Activated CD8-positive, alpha-beta memory T cell treated with anti-CD3 and anti-CD28 coated beads, Interleukin-2, amount 50 U/mL, for 1 hour (primary cell): ENCODE measurements around the gene ENPP1.

Experiments
- DNase-seq: peaks from one replicate; pipeline ENCODE4 v3.0.0-alpha.2; 2020; ENCODE audit errors: extremely low read depth

The ENPP1 gene

DNA sequence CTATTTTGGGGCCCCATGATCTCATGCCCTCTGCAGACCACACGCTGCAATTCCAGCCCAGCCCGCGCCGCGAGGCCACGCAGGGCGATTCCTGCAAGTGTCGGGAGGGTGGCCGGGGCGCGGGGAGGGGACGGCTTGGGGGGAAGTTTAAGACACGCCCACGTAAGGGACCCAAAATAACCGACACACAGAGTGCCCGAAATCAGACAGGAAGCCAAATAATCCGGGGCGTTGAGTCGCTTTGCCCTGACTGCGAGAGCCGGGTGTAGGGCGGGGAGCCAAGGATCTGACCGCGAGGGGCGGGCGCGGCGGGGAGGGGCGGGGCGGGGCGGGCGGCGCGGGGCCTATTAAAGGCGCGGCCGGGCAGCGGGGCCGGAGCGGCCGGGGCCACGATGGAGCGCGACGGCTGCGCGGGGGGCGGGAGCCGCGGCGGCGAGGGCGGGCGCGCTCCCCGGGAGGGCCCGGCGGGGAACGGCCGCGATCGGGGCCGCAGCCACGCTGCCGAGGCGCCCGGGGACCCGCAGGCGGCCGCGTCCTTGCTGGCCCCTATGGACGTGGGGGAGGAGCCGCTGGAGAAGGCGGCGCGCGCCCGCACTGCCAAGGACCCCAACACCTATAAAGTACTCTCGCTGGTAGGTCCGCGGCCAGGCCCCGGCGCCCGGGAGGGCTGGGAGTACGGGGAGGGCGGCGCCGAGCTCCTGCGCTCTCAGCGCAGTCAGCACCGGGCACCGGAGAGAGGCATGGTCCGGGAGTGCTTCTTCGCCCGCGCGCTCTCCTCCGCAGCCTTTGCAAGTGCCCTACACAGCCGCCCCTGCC, at the start of gene ENPP1:
Gene ENPP1 (plus strand): TSS at position 377 of the 816 bp plus-strand sequence. CDS start 16 bp downstream, at position 393.
- peak; percentile 4 for DNase-seq

DNA sequence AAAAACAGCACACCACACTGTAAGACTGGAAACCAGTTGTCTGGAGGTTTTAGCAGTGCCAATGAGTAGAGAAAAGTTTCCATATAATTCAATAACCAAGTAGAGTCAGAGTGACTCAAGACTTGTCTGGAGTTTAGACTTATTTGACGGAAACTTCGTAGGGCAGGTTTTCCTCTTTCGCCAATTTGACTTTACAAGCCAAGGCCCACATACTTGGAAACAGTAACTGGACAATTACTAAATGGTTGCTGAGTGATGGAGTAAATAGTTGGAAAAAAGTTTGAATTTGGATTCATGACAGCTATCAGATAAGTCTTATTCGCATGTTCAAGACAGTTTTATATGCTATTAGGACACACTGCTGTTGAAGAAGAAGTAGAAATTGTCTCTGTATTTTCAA, 48.9 kb upstream of the ENPP1 start:
- DNase-seq, result no peak

DNA sequence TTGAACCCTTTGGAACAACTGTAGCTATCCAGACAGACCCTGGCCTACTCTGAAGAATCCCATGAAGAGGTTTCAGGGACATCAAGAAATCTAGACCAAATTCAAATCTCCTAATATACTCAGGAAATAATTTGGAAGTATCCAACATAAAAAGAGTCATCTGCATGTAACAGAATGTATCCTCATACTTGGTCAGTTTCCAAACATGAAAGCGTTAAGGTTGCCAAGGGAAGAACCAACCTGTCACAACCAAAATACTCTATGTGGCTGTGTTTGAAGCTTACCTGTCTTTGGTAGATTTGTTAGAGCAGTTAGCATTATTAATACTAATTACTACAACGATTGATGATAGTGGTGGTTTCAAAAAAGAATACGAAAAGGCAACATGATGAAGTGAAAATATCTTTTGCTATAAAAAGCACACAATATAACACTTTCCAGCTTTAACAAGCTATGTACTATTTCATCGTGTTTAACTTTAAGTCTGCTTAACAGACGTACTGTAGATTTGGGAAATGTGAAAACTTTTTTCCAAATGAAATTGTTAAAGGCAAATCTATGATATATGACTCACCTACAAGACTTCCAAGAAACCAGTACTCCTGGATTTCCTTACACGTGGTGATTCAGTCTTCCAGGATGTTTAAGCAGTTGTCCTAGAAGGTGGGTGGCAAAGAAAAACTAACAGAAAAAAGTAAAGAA, 46.6 kb upstream of the ENPP1 start:
- no peak for DNase-seq

DNA sequence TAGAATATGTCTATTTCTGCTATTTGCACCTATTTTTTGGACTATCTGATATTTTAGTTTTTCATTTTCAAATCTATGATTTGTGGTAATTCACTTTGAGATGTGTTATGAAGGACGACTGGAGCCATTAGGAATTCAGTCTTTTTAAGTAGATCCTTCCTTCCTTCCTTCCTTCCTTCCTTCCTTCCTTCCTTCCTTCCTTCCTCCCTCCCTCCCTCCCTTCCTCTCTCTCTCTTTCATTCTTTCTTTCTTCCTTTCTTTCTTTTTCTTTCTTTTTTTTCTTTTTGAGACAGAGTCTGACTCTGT, 46.1 kb upstream of the ENPP1 start:
- DNase-seq, result no peak

DNA sequence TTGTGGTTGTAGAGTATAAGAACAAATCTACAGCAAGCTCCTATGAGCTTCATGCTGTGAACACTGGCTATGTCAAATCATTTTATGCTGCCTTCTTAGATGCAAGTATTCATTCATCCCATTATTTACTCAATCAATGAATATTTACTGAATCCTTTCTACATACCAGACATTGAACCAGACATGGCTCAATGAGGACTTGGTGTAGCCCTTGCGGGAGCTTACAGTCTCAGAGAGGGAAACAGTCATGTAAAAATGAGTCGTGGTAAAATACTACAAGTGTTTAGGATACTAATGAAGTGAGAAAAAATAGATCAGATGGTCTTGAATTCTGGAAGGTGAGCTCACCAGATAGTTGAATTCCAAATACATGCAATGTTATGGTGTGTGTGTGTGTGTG, 44.8 kb upstream of the ENPP1 start:
- no peak for DNase-seq

DNA sequence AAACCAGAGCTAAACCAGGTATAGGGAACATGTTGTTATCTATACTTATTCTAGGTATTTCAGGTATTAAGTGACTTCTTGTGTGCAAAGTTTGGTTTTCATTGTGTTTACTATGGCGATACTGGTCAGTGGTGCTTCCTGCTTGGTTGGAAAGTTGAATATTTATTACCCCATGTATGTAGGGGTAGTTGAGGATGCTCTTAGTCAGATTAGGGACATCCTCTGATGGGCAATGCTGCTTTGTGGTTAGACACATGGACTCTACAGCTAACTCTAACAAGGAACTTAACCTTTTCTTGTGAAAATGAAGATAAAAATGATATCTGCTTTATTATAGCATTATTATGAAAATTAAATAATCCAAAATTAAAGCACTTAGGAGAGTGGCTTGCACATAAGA, 44.1 kb upstream of the ENPP1 start:
- no peak for DNase-seq

DNA sequence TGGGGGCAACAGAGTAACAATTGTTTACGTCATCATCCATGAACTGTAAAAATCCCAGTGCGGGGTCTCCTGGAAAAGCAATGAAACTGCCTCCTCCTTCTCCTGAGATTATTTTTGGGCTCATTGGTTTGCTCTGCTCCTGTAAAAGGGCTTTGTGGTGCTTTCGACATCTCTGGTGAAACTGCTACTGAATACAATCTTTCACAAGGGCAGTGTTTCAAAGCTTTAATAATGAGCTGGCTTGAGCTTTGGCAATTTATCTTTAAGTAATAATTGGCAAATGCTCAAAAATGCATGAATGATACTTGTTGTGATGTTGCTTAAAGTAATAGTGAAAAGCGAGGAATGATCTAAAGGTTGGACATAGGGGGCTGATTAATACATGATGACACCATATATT, 43.5 kb upstream of the ENPP1 start:
- no peak for DNase-seq

DNA sequence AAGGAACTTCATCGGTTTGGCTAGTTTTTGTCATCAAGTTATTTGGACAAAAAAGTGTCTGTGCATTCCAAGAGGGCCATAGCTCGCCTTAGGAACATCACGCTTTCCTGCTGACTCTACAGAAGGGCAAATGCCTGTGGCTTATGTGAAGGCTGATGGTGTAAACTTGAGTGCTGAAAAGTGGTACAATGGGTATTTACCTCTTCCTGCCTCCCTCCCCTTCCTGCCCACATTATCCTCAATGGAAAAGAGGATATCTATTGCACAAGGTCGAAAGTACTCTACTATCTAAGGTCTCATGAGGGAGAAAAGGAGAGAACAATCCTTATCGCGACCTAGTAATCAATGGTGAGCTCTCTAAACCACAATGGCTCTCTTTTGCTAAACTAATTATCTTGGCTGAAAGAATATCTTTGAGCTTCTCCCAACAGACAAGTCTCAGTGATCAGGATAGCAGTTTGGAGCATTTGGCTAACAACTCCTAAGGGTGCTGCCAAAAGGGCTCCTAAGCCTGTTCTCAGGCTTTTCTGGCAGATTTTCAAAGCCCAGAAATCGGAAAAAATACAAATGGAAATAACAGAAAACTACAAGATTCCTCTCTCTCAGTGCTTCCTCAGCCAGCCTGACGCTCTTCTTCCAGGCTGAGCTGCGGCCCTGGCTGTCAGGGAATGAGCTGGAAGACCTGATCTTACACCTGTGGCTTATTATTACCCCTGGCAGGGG, 42.6 kb upstream of the ENPP1 start:
- no peak for DNase-seq

DNA sequence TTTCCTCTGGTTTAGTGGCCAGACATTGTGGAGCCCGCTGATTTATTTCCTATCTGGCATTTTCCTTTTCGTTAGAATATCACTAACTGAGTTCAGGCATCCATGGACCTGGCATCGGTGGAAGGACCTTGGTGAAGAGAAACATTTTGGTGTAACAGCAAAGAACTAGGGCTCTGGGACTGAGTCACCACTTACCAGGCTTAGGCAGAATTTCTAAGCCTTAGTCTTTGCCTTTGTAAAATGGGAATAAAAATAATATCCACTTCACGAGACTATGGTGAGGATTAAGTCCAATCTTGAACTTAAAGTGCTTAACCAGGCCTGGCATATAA, 42.0 kb upstream of the ENPP1 start:
- no peak for DNase-seq

DNA sequence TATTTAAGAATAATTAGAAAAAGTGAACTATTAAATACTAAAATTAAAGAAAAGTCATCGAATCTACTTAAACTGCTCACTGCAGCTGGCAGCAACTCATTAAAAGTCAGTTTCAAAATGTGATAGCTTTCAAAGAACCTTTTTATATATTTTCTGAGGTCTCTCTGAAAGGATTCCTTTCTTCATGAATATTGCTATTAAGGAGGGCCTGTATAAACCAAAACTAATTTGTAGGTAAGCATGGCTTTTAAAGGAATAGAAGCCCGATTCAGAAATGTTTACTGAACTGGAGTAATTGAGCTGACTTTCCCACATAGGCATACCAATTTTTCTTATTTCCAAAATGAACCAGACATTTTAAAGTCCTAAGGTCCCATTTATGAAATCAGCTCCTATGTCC, 41.2 kb upstream of the ENPP1 start:
- DNase-seq, result no peak

DNA sequence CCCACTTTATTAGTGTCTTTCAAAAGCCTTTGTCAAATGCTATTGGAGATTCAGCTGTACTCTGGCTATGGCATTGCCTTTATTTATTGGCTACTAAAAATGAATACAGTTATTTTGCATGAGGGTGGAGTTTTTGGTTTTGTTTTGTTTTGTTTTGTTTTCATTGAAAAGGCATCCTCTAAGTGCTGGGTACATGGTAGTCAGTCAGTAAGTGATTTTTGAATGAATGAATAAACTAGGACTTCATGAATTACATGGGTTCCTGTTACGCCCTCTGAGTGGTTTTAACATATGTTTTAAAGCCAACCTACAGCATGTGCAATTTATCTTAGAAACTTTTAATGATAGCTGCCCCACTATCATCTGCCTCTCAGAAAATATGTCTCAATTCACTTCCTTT, 38.9 kb upstream of the ENPP1 start:
- no peak for DNase-seq

DNA sequence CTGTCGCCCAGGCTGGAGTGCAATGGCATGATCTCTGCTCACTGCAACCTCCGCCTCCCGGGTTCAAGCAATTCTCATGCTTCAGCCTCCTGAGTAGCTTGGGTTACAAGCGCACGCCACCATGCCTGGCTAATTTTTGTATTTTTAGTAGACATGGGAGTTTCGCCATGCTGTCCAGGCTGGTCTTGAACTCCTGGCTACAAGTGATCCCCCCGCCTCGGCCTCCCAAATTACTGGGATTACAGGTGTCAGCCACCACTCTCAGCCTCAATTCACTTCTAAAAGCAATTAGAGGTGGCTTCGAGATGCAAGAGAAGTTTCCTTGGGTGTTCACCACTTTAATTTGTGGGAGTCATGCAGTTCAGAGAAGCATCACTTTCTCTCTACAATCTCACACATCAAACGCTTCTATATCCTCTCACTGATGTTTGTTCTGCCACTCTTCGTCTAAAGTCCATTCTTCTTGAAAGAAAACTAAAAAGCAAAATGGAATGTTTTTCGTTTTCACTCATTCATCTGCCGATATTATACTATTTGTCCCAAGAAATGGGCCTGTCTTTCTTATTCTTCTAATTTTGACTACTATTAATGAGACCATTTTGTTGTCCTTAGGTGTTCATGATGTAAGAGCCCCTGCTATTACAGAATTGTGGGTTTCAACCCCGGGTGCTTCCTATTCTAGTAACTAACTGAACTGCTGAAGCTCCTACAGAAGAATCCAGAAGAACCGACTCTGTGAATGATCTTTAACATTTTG, 38.3 kb upstream of the ENPP1 start:
- DNase-seq, result no peak

DNA sequence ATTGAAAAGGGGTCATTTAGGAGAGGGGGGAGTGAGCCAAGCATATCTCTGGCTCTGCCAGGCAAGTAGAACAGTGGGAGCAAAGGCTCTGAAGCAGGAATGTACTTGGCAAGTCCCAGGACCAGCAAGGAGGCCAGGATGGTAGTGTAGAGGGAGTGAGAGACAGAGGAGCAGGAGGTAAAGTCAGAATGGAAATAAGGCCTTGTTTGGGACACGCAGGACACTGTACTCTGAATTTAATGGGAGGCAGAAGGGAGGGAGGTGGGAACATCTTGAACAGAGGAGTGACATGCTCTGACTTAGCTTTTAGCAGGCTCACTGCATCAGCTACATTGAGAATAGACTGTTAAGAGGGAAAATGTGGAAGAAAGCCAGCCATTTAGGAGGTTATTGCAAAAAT, 37.0 kb upstream of the ENPP1 start:
- no peak for DNase-seq

DNA sequence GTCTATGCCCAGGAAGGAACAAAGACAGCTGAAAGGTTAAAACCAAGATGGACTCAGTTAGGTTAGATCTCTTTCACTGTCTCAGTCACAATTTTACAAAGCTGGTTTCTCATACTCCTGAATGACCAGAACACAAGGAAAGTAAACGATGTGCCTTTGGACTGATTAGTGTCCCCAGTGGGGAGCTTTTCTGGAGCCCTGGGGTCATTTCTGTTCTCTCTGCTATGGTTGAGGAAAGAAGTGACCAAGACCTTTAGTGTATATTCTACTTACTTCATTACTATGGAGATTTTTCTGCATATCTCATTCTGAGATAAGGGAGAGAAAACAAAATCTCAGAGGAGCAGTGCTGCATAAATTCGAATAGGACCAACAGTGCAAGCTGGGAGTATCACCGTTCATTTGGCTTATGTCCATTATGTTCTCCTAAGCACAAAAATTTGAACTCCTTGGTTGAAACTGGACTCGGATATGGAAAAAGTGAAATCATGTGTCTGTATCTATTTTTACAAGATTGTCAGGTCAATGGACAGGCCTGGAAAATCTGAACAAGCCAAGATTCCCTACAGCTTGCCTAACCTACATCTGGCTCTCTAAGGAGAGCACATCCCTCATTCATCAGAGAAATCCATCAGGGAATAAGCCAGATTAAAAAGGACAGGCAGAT, 34.4 kb upstream of the ENPP1 start:
- DNase-seq, result no peak

DNA sequence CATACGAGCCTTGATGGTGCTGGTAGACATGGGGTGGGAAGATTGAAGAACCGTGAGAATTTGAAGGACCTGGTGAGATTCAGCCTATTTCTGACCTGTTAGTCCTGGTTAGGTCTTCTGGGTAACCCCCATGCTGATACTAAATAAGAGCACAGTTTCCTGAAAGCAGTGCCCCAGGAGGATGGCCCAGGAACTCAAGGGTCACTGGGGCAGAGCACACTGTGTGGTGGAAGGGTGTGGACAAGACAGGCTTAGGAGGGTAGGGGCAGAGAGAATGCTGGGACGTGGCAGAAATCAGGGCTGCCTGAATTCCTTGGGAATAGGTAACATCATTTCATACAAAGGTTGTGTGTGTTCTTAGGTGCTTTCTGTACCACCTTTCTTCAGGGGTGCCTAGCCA, 31.9 kb upstream of the ENPP1 start:
- no peak for DNase-seq

DNA sequence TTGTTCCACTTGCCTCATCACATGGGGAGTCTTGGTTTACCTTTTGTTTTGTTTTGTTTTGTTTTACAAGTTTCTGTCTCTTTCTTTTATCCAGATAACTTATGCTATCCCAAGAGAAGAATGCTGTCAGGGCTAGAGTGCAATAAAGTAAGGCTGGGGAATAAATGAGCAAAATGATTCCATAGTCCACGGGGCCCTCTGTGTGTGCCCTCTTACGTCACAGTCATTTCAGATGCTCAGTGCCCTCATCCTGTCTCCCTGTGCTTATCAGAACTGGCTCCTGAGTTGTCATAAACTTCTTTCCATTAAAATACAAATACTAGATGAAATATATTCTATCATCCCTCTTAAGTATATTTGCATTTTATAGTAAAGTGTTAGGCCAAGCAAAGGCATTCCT, 30.8 kb upstream of the ENPP1 start:
- DNase-seq, result no peak

DNA sequence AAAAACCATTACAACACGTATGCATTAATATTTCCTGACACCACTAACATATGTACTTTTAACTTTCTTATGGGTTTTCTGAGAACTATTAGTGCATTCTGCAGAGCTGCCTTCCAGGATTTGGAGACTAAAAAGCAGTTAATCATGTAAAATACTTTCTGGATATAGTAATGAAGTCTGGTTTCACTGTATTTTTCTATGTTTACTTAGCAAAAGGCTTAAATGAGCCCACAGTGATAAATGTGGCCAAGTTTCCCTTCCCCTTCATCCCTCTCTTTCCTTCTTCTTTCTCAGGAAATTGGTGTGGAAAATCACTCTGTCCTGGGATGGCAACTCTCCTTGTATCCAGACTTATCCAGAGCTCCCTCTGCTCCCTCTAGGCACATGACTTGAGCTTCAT, 29.7 kb upstream of the ENPP1 start:
- DNase-seq, result no peak

DNA sequence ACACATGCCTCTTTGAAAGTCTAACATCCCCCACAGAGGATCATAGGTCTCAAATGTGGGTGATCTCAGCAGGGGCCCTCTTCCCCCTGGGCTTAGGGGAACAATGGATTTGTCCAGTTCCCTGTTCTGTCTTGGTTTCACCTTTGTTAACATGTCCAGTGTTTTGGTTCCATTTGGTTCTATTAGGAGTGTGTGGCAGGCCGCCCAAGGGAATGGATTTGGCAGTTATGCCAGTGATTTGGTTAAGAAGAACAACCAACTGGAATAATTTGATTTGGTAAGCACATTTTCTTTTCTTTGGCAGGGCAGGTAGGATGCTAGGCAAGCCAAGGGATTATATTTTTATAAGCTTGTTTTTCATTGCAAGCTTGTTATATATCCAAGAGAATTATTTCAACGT, 28.5 kb upstream of the ENPP1 start:
- DNase-seq, result no peak

DNA sequence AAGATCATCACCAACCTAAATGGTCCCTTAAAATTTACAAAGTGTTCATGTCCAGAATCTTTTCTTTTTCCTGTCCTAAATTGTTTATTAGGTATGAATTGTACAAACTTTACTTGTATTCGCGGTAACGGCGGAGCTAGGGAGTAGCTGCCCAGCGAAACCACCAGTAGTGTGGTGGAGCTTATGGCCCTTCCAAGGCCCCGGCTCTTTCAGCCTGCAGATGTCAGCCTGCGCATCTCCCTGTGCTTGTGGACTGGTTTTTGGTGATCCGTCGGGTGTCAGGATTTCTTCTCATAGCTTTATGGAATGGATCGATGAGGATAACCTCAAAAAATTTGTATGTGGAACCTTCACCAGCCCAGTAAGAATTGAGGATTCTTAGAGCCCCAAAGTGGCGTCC, 27.2 kb upstream of the ENPP1 start:
- DNase-seq, result no peak

DNA sequence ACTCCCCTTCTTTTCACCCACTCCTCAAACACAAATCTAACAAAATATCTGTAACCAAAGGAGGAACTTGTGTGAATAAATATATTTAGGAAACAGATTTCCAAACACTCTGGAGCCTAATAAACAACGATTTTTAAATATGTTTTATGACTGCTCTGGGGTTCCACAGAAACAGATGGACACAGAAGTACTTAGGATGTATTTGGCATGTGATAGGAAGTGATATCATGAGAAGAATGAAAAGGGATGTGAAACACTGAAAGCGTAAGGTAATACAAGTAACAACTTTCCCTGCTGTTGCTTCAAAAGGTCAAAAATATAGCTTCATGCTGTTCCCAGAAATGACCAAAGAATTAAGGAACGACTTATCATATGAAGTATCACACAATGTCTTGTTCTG, 26.1 kb upstream of the ENPP1 start:
- DNase-seq, result no peak

DNA sequence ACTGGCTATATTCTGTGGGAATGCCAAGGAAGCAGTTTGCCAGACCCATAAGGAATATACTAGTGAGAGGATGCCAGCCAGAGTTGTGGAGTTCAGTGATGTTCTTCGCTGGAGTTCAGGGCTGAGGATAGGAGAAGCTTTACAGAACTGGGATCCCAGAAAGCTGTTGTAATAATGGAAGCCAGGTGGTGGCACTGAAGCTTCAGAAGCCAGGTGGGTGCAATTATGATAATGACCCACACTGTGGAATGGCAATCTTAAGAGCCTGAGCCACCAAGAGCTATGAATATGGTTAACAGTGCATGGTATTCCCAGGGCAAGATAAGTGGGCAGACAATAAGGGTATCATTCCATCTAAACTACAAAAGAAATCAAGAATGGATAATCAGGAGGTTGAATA, 25.1 kb upstream of the ENPP1 start:
- no peak for DNase-seq

DNA sequence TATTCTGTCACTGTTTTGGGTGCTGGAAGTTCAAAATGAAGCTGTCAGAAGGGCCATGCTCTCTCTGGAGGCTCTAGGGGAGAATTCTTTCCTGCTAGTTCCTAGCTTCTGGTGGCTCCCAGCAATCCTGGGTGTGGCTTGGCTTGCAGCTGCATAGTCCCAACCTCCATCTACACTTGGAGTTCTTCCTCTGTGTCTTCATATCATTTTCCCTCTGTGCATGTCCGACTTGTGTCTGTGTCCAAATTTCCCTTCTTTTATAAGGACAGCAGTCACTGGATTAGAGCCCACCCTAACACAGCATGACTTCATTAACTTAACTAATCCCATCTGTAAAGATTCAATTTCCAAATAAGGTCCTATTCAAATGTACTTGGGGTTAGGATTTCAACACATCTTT, 23.3 kb upstream of the ENPP1 start:
- no peak for DNase-seq
